HG03097 (cell line): Measurements from ENCODE around the gene PRLHR.

Source experiments
- ATAC-seq: cut with Tn5 transposase; IDR thresholded peaks from one replicate; pipeline ENCODE4 v1.9.1; 2021; ENCODE audit not compliant: unreplicated experiment, low FRiP score

Gene PRLHR

GRCh38 chr10:118564114-118564513 is 31.3 kb downstream of the PRLHR start:
- no peak for ATAC-seq

- ATAC-seq = no peak
Measured at GRCh38 chr10:118563373-118563890, 32.0 kb downstream of the PRLHR start.

GRCh38 chr10:118562851-118563250 is 32.6 kb downstream of the PRLHR start:
- no peak for ATAC-seq

GRCh38 chr10:118557946-118558345 is 37.5 kb downstream of the PRLHR start:
- ATAC-seq = no peak

GRCh38 chr10:118551535-118552100 is 43.8 kb downstream of the PRLHR start:
- no peak for ATAC-seq

- ATAC-seq = no peak
Measured at GRCh38 chr10:118547282-118547681, 48.2 kb downstream of the PRLHR start.

GRCh38 chr10:118546479-118546878 is 49.0 kb downstream of the PRLHR start:
- no peak for ATAC-seq

- ATAC-seq = no peak
Measured at GRCh38 chr10:118545381-118545780, 50.1 kb downstream of the PRLHR start.

- no peak for ATAC-seq
Measured at GRCh38 chr10:118544401-118544948, 51.0 kb downstream of the PRLHR start.

- no peak for ATAC-seq
Measured at GRCh38 chr10:118543714-118544400, 51.6 kb downstream of the PRLHR start.

GRCh38 chr10:118542745-118543144 is 52.7 kb downstream of the PRLHR start:
- ATAC-seq = no peak

GRCh38 chr10:118542205-118542604 is 53.2 kb downstream of the PRLHR start:
- no peak for ATAC-seq

GRCh38 chr10:118541718-118542117 is 53.7 kb downstream of the PRLHR start:
- no peak for ATAC-seq
